Suprapubic skin (tissue), 4 donors: ENCODE results near the gene ZNF544.

Experiments
- EP300 ChIP-seq: sonication (generic); formaldehyde crosslinking; IDR thresholded peaks from one replicate; pipeline ENCODE4 v1.6.1; 2017; ENCODE audit warnings: antibody characterized with exemption
- POLR2A ChIP-seq, 2 donors: fragments of 450-650 bp; IDR thresholded peaks; one replicate each; pipeline ENCODE4 v1.6.1; 2017; ENCODE audit warnings: antibody characterized with exemption in 2 of 2, mild to moderate bottlenecking in 2 of 2, moderate library complexity in 2 of 2
- POLR2AphosphoS5 ChIP-seq, 3 donors: sonication (generic); formaldehyde crosslinking; IDR thresholded peaks; one replicate each; pipeline ENCODE4 v1.6.1; 2017; ENCODE audit warnings: antibody characterized with exemption in 3 of 3
- TF ChIP-seq, protein P1 (sequence below), 2 donors: fragments of 200-600 bp in 1 of 2; fragments of 450-650 bp in 1 of 2; sonication (generic) in 1 of 2; IDR thresholded peaks; one replicate each; pipeline ENCODE4 v1.5.1; 2016 to 2019; ENCODE audit warnings: antibody characterized with exemption in 2 of 2, mild to moderate bottlenecking in 1 of 2, moderate library complexity in 1 of 2

DNA sequence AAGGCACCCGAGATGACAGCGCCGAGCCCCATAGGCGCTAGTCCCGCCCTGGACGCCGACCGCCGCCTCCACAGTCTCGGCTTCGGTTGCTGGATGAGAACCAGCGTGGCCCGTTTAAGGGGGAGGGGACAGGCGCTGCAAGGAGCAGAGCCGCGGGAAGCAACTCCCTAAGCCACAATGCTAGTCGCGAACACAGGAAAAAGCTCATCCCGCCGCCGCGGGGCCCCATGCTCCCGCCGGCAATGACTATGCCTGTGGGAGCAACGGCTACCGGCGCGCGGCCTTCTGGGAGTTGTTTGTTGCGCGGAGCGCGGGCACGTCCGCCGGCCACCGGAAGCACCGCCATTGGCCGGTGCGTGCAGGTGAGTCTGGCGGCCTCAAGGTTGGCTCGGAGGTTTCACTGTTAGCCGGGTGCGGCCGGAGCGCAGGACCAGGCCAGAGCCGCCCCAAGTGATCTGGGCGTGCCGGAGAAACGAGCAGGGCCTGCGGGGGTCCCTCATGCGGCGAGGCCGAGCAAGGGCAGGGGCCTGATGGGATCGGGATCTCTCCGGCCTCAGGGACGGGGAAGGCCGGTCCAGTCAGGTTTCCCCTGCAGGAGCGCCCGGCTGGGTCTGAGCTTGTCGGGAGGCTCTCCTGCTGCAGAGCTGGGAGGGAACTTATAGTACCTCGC is at the start of gene ZNF544:
- TF ChIP-seq, protein P1, sequence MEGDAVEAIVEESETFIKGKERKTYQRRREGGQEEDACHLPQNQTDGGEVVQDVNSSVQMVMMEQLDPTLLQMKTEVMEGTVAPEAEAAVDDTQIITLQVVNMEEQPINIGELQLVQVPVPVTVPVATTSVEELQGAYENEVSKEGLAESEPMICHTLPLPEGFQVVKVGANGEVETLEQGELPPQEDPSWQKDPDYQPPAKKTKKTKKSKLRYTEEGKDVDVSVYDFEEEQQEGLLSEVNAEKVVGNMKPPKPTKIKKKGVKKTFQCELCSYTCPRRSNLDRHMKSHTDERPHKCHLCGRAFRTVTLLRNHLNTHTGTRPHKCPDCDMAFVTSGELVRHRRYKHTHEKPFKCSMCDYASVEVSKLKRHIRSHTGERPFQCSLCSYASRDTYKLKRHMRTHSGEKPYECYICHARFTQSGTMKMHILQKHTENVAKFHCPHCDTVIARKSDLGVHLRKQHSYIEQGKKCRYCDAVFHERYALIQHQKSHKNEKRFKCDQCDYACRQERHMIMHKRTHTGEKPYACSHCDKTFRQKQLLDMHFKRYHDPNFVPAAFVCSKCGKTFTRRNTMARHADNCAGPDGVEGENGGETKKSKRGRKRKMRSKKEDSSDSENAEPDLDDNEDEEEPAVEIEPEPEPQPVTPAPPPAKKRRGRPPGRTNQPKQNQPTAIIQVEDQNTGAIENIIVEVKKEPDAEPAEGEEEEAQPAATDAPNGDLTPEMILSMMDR (IDR thresholded peaks at IDR 0.05), result no peak
- TF ChIP-seq POLR2AphosphoS5 (IDR thresholded peaks at IDR 0.05) (peak in 1 of 3 donors; percentile 22), POLR2A (IDR thresholded peaks at IDR 0.05) (no peak), EP300 (no peak)
